Heart left ventricle (tissue), 16 donors: ENCODE results near the gene PRR23E. TPM values are rescaled to one million over a fixed set of nuclear protein-coding genes. Genes with fewer than 3 reads are reported as not detected.

Experiments
- ATAC-seq, 4 donors: fragments of 200-7000 bp; cut with Tn5 transposase; one replicate each; pipeline ENCODE4 v1.9.1; 2020 to 2022; ENCODE audit warnings: moderate library complexity in 4 of 4, mild to moderate bottlenecking in 3 of 4, moderate number of reproducible peaks in 1 of 4
- DNase-seq, 5 donors: peaks; one replicate each; pipeline ENCODE4 v3.0.0-alpha.2; 2020
- H3K27ac ChIP-seq, 12 donors: fragments of 200-600 bp; sonication (generic) in 4 of 12; one replicate each; pipeline versions ENCODE4 v1.5.0 to v1.8.0; 2016 to 2022; ENCODE audit warnings: mild to moderate bottlenecking in 2 of 12
- H3K27me3 ChIP-seq, 9 donors: fragments of 200-600 bp; sonication (generic) in 2 of 9; one replicate each; pipeline versions ENCODE4 v1.5.1 to v1.8.0; 2016 to 2022; ENCODE audit warnings: mild to moderate bottlenecking in 3 of 9
- H3K36me3 ChIP-seq, 9 donors: fragments of 200-600 bp; sonication (generic) in 2 of 9; one replicate each; pipeline versions ENCODE4 v1.5.0 to v1.8.0; 2018 to 2022; ENCODE audit warnings: mild to moderate bottlenecking in 2 of 9
- H3K4me1 ChIP-seq, 12 donors: fragments of 200-600 bp; sonication (generic) in 4 of 12; one replicate each; pipeline versions ENCODE4 v1.5.0 to v1.8.0; 2016 to 2022; ENCODE audit warnings: mild to moderate bottlenecking in 3 of 12
- H3K4me3 ChIP-seq, 12 donors: fragments of 200-600 bp; sonication (generic) in 4 of 12; one replicate each; pipeline versions ENCODE4 v1.5.0 to v1.8.0; 2017 to 2022; ENCODE audit warnings: mild to moderate bottlenecking in 9 of 12, moderate library complexity in 4 of 12
- H3K9me3 ChIP-seq, 12 donors: fragments of 200-600 bp; sonication (generic) in 4 of 12; one replicate each; pipeline versions ENCODE4 v1.5.0 to v1.8.0; 2016 to 2022; ENCODE audit warnings: mild to moderate bottlenecking in 1 of 12
- POLR2A ChIP-seq, 2 donors: fragments of 450-650 bp; IDR thresholded peaks; one replicate each; pipeline ENCODE4 v1.6.1; 2017; ENCODE audit warnings: antibody characterized with exemption in 2 of 2, mild to moderate bottlenecking in 2 of 2, moderate library complexity in 2 of 2
- whole genome bisulfite sequencing, 4 donors: extraction: QIAGEN DNeasy Blood & Tissue Kit in 2 of 4; methylation state at CpG; one replicate each; pipeline versions ENCODE4 v1.1.5 to v1.1.7; 2013 to 2018; 5-methylcytosine and 5-hydroxymethylcytosine counted together
- intact Hi-C, 10 donors: fragments of 100-400 bp; cut with DNase I; formaldehyde crosslinking; loops; one replicate each; pipeline versions ENCODE4 v1.11.1 to v1.14.2; 2022
- polyA plus RNA-seq, 2 donors: library from polyadenylated mRNA; stranded (reverse); fragments of 200-250 nt; gene quantifications; one replicate each; pipeline ENCODE4 v1.2.3, GENCODE V29; 2013
- total RNA-seq, 9 donors: library from RNA; depleted of rRNA in 2 of 9; stranded (reverse); fragments of >200 nt in 2 of 9; fragmentation: NEBNext Ultra II Directional in 3 of 9; extraction: Animal tissue kit (Norgen Biotek cat#: 25700) in 3 of 9; gene quantifications; one replicate each; pipeline versions ENCODE4 v1.1.0 to v1.2.4, GENCODE V29; 2016 to 2023
- TF ChIP-seq, protein P1 (sequence below), 12 donors: fragments of 200-600 bp; sonication (generic) in 4 of 12; IDR thresholded peaks; one replicate each; pipeline versions ENCODE4 v1.5.0 to v1.8.0; 2018 to 2022; ENCODE audit warnings: antibody characterized with exemption in 12 of 12, mild to moderate bottlenecking in 5 of 12
- donor health status: ischemic (EF 13 %, LVEDD 7.1; RV severe dilation, severe dysfunction).
- donor health status: healthy with polysubstance abuse.
- donor health status: DM: no; HTN: yes; CAD: no.
- donor health status: DM: no; HTN: no; CAD: no.
- donor health status: ischemic (EF 25% LVEDD 6.9; RV normal size, moderate dysfunction).
- donor health status: ischemic (EF 25% LVEDD 5.7; RV mildly dilated, moderate dysfunction).
- donor health status: healthy.
- donor health status: DM: yes; HTN: yes; CAD: no.
- donor health status: ischemic (EF 35%, LVEDD 5.7; RV mildly dilated, moderate dysfunction).
- donor health status: nonischemic (EF 11% LVEDD 7.7; RV severe dilation, severe dysfunction).
- donor health status: DM: yes; HTN: yes; CAD: no.
- donor health status: PGD.
- donor health status: ischemic (EF 29% LVEDD 5.4; RV normal size, mild dysfunction).
- donor health status: nonischemic (EF 23%, LVEDD 6.1; RV moderate dilation, normal function).

Gene PRR23E
- total and polyA plus RNA-seq, 11 donors = not detected

DNA sequence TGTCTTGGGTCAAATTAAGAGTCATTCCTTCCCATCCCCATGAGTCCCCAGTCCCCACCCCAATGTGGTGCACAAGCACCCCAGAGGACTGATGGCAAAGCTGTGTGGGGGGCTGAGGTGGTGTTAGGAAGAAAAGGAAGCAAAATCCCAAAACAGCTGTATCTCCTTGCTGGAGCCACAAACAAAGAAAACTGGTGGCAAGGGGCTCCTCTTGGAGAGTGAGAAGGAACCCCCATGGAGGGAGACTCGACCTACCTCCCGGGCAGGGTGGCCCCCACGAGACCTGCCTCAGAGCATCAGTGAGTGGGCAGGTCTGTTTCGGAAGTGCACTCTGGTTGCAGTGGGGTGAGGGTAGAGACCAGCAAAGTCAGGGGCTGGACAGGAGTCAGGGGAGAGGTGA is 29.2 kb downstream of the PRR23E start:
- Histone ChIP-seq H3K27ac (no peak overlapping the region), H3K4me1 (peaks cover 0 to 6% (median 0%) of the 10 kb centered on the region in 12 donors), H3K4me3 (no peak overlapping the region), H3K27me3 (peaks cover 0 to 31% (median 9%) of the 10 kb centered on the region in 9 donors), H3K36me3 (no peaks in the 10 kb centered on the region), H3K9me3 (peaks cover 0 to 13% (median 0%) of the 10 kb centered on the region in 12 donors)
- DNase-seq = no peak
- intact Hi-C loops = no loop called here
- 75 to 84% (median 79%) methylated on average over 4 of the region's 4 CpGs for WGBS, 4 donors
- TF ChIP-seq, protein P1, sequence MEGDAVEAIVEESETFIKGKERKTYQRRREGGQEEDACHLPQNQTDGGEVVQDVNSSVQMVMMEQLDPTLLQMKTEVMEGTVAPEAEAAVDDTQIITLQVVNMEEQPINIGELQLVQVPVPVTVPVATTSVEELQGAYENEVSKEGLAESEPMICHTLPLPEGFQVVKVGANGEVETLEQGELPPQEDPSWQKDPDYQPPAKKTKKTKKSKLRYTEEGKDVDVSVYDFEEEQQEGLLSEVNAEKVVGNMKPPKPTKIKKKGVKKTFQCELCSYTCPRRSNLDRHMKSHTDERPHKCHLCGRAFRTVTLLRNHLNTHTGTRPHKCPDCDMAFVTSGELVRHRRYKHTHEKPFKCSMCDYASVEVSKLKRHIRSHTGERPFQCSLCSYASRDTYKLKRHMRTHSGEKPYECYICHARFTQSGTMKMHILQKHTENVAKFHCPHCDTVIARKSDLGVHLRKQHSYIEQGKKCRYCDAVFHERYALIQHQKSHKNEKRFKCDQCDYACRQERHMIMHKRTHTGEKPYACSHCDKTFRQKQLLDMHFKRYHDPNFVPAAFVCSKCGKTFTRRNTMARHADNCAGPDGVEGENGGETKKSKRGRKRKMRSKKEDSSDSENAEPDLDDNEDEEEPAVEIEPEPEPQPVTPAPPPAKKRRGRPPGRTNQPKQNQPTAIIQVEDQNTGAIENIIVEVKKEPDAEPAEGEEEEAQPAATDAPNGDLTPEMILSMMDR (IDR thresholded peaks at IDR 0.05) = no peak
- TF ChIP-seq POLR2A (IDR thresholded peaks at IDR 0.05) = no peak
- no peak for ATAC-seq

DNA sequence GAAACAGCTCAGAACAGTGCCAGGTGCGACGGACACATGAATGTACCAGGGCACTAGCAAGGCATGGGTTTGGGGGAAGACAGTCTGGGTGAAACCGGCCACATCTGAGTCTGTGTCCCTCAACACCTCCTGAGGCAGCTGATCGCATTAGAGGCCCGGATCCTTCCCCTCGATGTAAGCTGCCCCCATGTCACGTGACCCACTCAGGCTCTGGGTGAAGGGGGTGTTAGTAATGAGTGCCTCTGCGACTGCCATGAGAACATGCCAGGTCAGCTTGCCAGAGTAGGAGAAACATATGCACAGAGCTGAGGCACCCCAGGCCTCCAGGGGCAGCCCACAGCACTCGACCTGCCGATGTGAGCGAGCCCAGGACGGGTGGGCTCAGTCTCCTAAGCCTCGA is 29.7 kb downstream of the PRR23E start:
- peaks cover 0 to 31% (median 9%) of the 10 kb centered on the region in 9 donors for H3K27me3 ChIP-seq
- no peak for TF ChIP-seq POLR2A (IDR thresholded peaks at IDR 0.05)
- TF ChIP-seq, protein P1 (IDR thresholded peaks at IDR 0.05) = no peak
- peaks cover 0 to 13% (median 0%) of the 10 kb centered on the region in 12 donors for H3K9me3 ChIP-seq
- H3K4me3 ChIP-seq = no peak overlapping the region
- no peaks in the 10 kb centered on the region for H3K36me3 ChIP-seq
- DNase-seq = no peak
- H3K4me1 ChIP-seq = peaks cover 0 to 6% (median 0%) of the 10 kb centered on the region in 12 donors
- 69 to 75% (median 73%) methylated on average over 8 to 13 of the region's 13 CpGs for WGBS, 4 donors
- no peak for ATAC-seq
- H3K27ac ChIP-seq = no peak overlapping the region
- intact Hi-C loops = no loop called here

DNA sequence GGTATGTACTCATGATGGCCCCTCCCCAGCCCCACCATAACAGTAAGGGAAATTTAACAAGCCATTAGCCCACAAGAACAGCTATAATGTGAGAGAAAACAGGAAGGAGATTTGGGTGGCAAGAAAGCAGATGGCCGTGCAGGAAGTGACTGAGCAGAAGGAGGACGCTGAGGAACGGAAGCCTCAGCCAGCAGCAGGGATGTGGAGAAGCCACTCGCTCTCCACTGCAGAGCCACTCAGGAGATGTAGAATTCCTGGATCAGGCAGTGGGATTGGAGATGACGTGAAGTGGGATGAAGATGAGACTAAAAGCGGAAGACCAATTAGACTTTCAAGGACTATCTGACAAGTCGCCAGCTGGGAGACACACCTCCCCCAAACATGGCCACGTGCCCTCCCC is 31.2 kb downstream of the PRR23E start:
- H3K4me1 ChIP-seq = peaks cover 0 to 6% (median 0%) of the 10 kb centered on the region in 12 donors
- H3K27ac ChIP-seq = peak overlapping the region in 1 of 12 donors; percentile 15
- intact Hi-C loops = no loop called here
- H3K27me3 ChIP-seq = peaks cover 0 to 23% (median 7%) of the 10 kb centered on the region in 9 donors
- no peaks in the 10 kb centered on the region for H3K36me3 ChIP-seq
- ATAC-seq = no peak
- H3K4me3 ChIP-seq = no peak overlapping the region
- WGBS, 4 donors = 49 to 59% (median 56%) methylated on average over 8 of the region's 8 CpGs
- H3K9me3 ChIP-seq = peaks cover 0 to 20% (median 0%) of the 10 kb centered on the region in 12 donors
- DNase-seq = no peak
- TF ChIP-seq POLR2A (IDR thresholded peaks at IDR 0.05) = no peak
- TF ChIP-seq, protein P1 (IDR thresholded peaks at IDR 0.05) = no peak

DNA sequence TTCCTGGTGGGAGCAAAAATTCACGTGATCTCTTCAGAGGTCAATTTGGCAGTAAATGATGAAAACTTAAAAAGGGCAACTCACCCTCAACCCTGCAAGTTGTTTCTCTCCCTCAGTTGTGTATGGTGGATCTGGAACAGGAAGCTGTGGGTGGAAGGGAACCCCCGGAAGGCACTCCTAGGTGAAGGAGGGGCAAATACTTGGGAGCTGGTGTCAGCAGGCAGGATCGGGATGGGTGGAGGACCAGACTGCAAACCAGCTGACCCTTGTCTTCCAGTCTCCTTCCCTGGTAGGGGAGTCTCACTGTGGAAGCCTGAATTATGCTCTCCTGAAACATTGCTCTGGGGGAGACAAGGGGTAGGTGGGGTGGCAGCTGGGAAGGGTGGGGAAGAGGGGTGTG is 33.5 kb downstream of the PRR23E start:
- peaks cover 0 to 16% (median 0%) of the 10 kb centered on the region in 9 donors for H3K27me3 ChIP-seq
- no peak for TF ChIP-seq POLR2A (IDR thresholded peaks at IDR 0.05)
- TF ChIP-seq, protein P1 (IDR thresholded peaks at IDR 0.05) = no peak
- H3K27ac ChIP-seq = no peak overlapping the region
- peak in 1 of 4 donors; percentile 9 for ATAC-seq
- H3K4me3 ChIP-seq = no peak overlapping the region
- H3K9me3 ChIP-seq = peaks cover 0 to 35% (median 0%) of the 10 kb centered on the region in 12 donors
- H3K4me1 ChIP-seq = no peaks in the 10 kb centered on the region
- WGBS, 4 donors = 42 to 63% (median 54%) methylated on average over 3 of the region's 3 CpGs
- H3K36me3 ChIP-seq = no peaks in the 10 kb centered on the region
- intact Hi-C loops = no loop called here
- no peak for DNase-seq
